Ishikawa (cell line): ENCODE measurements around the gene SLC26A11.

Experiments
- CEBPB ChIP-seq: IDR thresholded peaks from 2 replicates; pipeline ENCODE4 v1.6.1; 2012
- CREB1 ChIP-seq: IDR thresholded peaks from 2 replicates; pipeline ENCODE4 v1.6.1; 2012; ENCODE audit warnings: low read depth
- EGR1 ChIP-seq: IDR thresholded peaks from 2 replicates; pipeline ENCODE4 v1.6.1; 2012
- EP300 ChIP-seq: IDR thresholded peaks from 2 replicates; pipeline ENCODE4 v1.6.1; 2012; ENCODE audit warnings: borderline replicate concordance
- FOXM1 ChIP-seq: IDR thresholded peaks from 2 replicates; pipeline ENCODE4 v1.6.1; 2012; ENCODE audit warnings: low read depth, borderline replicate concordance
- NFIC ChIP-seq: IDR thresholded peaks from 2 replicates; pipeline ENCODE4 v1.6.1; 2012
- RAD21 ChIP-seq: IDR thresholded peaks from 2 replicates; pipeline ENCODE4 v1.6.1; 2012; ENCODE audit warnings: low read depth
- TAF1 ChIP-seq: IDR thresholded peaks from 2 replicates; pipeline ENCODE4 v1.6.1; 2012; ENCODE audit warnings: low read depth, mild to moderate bottlenecking
- TCF12 ChIP-seq: IDR thresholded peaks from 2 replicates; pipeline ENCODE4 v1.6.1; 2012; ENCODE audit warnings: low read depth
- TEAD4 ChIP-seq: IDR thresholded peaks from 2 replicates; pipeline ENCODE4 v1.6.1; 2012
- YY1 ChIP-seq: IDR thresholded peaks from 2 replicates; pipeline ENCODE4 v1.6.1; 2012; ENCODE audit warnings: low read depth
- ZBTB7A ChIP-seq: IDR thresholded peaks from 2 replicates; pipeline ENCODE4 v1.6.1; 2012; ENCODE audit warnings: low read depth
- TF ChIP-seq, protein P1 (sequence below): IDR thresholded peaks from 2 replicates; pipeline ENCODE4 v1.6.1; 2012
- TF ChIP-seq, protein P2 (sequence below): IDR thresholded peaks from 2 replicates; pipeline ENCODE4 v1.6.1; 2012; ENCODE audit warnings: low read depth, mild to moderate bottlenecking

Gene SLC26A11

DNA sequence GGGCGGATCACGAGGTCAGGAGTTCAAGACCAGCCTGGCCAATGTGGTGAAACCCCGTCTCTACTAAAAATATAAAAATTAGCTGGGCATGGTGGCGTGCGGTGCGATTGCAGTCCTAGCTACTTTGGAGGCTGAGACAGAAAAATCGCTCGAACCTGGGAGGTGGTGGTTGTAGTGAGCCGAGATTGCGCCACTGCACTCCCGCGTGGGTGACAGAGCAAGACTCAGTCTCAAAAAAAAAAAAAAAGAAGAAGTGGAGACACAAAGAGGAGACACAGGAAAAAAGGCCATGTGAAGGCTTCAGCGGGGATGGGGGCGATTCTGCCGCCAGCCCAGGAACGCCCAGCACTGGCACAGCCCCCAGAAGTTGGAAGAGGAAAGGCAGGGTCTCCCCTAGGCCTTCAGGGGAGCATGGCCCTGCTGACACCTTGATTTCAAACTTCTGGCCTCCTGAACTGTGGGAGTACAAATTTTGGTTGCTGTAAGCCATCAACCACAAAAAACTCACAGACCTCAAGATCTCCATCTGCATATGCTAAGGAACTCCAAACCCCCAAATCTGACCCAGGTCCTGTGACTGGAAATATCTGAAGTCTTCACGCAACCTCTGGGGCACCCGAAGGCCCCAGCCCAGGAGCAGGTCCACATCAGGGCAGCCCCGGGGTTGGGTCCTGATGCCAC, 7.1 kb upstream of the SLC26A11 start:
- no peak for TF ChIP-seq TCF12

DNA sequence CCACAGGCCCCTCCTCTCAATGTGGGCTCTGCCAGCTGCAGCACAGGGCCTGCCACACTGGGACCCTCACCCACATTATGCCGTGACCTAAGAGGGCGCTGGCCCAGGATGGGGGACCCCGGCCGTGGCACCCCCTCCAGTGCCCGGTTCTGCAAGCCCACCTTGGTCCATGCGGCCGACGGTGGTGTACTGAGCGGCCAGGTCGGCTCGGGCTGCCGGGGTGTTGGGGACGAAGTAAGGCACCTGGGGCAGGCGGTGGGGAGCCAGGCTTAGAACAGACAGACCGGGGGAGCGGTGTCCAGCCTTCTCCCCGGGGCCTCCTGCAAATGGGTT, 6.6 kb upstream of the SLC26A11 start:
- TF ChIP-seq CREB1 = no peak
- no peak for TF ChIP-seq FOXM1
- TF ChIP-seq EGR1 = no peak
- no peak for TF ChIP-seq CEBPB
- TF ChIP-seq EP300 = no peak
- no peak for TF ChIP-seq YY1

DNA sequence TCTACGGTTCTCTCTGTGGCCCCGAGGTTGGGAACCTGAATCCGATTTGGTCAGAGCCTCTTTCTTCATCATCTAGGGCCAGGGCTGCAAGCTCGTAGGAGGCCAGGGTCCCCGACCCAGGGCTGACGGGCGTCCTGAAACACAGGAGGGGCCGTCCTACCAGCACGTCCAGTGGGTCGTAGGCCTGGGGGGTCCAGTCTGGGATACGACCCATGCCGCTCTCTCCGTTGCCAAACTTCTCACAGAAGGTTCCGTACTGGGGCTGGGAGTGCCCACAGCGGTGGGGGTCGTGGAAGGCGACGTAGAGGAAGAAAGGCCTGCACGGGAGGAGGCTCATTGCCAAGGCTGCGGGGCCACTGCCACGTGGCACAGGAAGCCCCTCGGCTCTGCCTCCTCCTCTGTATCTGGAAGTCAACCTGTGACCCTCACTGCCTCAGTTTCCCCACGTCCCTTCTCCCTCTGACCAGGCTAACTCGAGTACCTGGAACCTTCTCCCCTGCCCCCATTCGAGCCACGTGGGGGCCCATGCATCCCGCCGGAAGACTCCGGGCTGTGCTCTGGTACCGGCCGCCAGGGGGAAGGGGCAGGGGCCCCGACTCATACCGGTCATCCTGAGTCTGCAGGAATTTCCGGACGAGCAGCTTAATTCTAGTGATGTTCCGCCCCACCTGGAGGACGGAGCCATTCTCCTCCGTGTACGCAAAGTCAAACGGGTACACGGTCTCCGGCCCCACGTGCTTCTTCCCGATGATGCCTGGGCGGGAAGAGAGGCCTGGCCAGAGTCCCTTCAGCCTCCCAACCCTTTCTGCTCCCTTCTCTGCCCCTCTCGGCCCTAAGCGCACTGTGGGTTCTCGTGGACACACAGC, 6.0 kb upstream of the SLC26A11 start:
- TF ChIP-seq, protein P1, sequence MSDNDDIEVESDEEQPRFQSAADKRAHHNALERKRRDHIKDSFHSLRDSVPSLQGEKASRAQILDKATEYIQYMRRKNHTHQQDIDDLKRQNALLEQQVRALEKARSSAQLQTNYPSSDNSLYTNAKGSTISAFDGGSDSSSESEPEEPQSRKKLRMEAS = no peak
- no peak for TF ChIP-seq TEAD4
- TF ChIP-seq CREB1 = no peak

DNA sequence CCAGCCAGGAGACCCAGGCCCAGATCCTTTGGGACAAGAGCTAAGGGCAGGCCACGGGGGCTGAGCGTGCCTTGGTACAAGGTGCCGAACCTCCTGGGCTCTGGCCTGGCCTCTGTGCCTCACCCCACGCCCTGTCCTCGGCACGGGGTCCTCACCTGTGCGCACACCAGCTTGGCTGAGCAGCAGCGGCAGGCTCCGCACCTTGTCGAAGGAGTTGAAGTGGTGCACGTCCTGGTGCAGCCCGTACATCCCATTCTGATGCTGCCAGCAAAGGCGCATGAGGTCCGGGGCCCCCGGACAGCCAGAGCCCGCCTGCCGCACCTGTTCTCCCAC, 5.4 kb upstream of the SLC26A11 start:
- TF ChIP-seq RAD21 (no peak), ZBTB7A (no peak), EP300 (no peak), YY1 (no peak), NFIC (no peak), CREB1 (no peak)
- TF ChIP-seq, protein P2, sequence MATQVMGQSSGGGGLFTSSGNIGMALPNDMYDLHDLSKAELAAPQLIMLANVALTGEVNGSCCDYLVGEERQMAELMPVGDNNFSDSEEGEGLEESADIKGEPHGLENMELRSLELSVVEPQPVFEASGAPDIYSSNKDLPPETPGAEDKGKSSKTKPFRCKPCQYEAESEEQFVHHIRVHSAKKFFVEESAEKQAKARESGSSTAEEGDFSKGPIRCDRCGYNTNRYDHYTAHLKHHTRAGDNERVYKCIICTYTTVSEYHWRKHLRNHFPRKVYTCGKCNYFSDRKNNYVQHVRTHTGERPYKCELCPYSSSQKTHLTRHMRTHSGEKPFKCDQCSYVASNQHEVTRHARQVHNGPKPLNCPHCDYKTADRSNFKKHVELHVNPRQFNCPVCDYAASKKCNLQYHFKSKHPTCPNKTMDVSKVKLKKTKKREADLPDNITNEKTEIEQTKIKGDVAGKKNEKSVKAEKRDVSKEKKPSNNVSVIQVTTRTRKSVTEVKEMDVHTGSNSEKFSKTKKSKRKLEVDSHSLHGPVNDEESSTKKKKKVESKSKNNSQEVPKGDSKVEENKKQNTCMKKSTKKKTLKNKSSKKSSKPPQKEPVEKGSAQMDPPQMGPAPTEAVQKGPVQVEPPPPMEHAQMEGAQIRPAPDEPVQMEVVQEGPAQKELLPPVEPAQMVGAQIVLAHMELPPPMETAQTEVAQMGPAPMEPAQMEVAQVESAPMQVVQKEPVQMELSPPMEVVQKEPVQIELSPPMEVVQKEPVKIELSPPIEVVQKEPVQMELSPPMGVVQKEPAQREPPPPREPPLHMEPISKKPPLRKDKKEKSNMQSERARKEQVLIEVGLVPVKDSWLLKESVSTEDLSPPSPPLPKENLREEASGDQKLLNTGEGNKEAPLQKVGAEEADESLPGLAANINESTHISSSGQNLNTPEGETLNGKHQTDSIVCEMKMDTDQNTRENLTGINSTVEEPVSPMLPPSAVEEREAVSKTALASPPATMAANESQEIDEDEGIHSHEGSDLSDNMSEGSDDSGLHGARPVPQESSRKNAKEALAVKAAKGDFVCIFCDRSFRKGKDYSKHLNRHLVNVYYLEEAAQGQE = no peak

DNA sequence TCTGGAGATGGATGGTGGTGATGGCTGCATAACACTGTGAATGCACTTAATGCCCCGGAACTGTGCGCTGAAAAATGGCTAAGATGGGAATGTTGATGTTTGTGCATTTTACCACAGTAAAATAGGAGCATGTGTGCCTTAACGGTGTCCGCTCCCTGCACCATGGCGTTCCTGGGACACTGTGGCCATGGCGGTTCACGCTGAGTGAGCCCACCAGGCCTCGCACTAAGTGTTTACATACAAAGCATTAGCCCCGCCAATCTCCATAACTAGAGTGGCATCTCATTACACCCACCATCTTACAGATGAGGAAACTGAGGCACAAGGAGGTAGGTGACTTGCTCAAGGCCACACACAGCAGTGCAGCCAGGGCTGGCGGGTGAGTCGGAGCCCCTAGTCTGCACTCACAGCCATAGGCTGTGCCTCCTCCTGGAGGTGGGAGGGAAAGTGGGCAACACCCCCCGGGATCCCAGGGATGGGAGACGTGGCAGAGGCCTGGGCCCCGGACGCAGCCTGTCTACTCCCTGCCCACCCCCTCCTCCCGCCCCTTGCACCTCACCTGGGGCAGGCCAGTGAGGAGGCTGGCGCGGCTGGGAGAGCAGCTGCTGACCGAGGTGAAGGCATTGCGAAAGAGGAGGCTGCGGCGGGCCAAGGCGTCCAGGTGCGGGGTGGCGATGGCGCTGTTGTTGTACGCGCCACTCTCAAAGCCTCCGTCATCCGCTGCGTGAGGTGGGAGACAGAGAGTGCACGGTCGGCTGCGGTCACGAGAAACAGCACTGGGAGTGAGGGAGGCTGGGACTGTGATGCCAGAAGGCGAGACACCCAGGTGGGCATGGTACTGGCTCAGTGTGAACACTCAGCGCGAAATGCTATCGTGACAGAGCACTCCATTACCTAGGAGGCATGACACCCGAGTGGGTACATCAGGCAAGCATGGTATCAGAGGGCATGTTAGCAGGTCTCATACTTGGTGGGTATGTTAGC, 3.5 kb upstream of the SLC26A11 start:
- TF ChIP-seq FOXM1 (no peak), ZBTB7A (no peak), EP300 (no peak)
- TF ChIP-seq, protein P1 = no peak

DNA sequence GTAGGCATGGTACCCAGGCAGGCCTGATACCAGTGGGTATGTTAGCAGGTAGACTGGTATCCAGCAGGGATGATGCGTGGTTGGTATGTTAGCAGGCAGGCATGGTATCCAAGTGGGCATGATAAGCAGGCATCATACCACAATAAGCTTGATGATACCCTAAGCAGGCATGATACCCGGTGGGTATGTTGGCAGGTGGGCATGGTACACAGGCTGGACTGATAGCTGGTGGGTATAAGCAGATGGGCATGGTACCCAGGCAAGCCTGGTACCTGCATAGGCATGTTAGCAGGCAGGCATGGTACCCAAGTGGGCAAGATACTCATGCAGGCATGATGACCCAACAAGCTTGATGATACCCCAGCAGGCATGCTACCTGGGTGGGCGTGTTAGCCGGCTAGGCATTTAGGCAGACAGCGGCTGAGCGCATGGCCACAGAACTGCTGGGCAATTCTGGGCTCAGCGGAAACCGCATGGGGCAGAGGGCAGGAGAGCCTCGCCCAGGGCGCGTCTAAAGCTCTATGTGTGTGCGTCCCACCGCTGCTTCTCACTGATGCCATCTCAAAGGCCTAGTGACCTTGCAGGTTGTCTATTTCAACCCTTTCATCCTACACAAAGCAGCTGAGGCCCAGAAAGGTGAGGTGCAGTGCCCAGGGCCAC, 2.4 kb upstream of the SLC26A11 start:
- TF ChIP-seq TCF12 = no peak
- no peak for TF ChIP-seq TEAD4
- TF ChIP-seq FOXM1 = no peak
- no peak for TF ChIP-seq NFIC
- TF ChIP-seq, protein P2 = no peak
- no peak for TF ChIP-seq CREB1
- TF ChIP-seq EP300 = no peak
- TF ChIP-seq TAF1 = no peak
- TF ChIP-seq YY1 = no peak
- TF ChIP-seq, protein P1 = no peak
- TF ChIP-seq RAD21 = no peak
- no peak for TF ChIP-seq CEBPB
- no peak for TF ChIP-seq EGR1
